GM23338 (cell line): ENCODE measurements around the gene CRYBG1. TPM values are rescaled to one million over a fixed set of nuclear protein-coding genes. Genes with fewer than 3 reads are reported as not detected.

Experiments
- ATAC-seq: fragments of 200-7000 bp; cut with Tn5 transposase; 3 replicates; pipeline ENCODE4 v1.9.1; 2020
- DNase-seq: peaks from one replicate; pipeline ENCODE4 v3.0.0-alpha.2; 2015; ENCODE audit warnings: low spot score
- H2AFZ ChIP-seq: fragments of 200-600 bp; sonication (generic); 2 replicates; pipeline ENCODE4 v1.8.0; 2016; ENCODE audit warnings: antibody characterized with exemption, mild to moderate bottlenecking, moderate library complexity
- H3F3A ChIP-seq: fragments of 200-600 bp; sonication (generic); replicated peaks from 2 replicates; pipeline ENCODE4 v1.8.0; 2017; ENCODE audit warnings: antibody characterized with exemption, mixed run types, low read depth
- H3K27ac ChIP-seq: fragments of 200-600 bp; sonication (generic); 2 replicates; pipeline ENCODE4 v1.6.1; 2016; ENCODE audit warnings: low read depth
- H3K27me3 ChIP-seq: fragments of 200-600 bp; sonication (generic); 2 replicates; pipeline ENCODE4 v1.8.0; 2016; ENCODE audit warnings: mild to moderate bottlenecking, mixed run types, moderate library complexity; ENCODE audit not compliant: insufficient read depth
- H3K36me3 ChIP-seq: fragments of 200-600 bp; sonication (generic); 2 replicates; pipeline ENCODE4 v1.8.0; 2016; ENCODE audit warnings: mild to moderate bottlenecking; ENCODE audit not compliant: insufficient read depth
- H3K4me1 ChIP-seq: fragments of 200-600 bp; sonication (generic); 2 replicates; pipeline ENCODE4 v1.8.0; 2016; ENCODE audit warnings: mild to moderate bottlenecking, moderate library complexity; ENCODE audit not compliant: insufficient read depth
- H3K4me2 ChIP-seq: fragments of 200-600 bp; sonication (generic); 2 replicates; pipeline ENCODE4 v1.7.1; 2017; ENCODE audit warnings: mixed run types
- H3K4me3 ChIP-seq: fragments of 200-600 bp; sonication (generic); 2 replicates; pipeline ENCODE4 v1.6.1; 2016; ENCODE audit warnings: mixed run types
- H3K79me2 ChIP-seq: fragments of 200-600 bp; sonication (generic); replicated peaks from 2 replicates; pipeline ENCODE4 v1.8.0; 2017; ENCODE audit warnings: mild to moderate bottlenecking; ENCODE audit not compliant: insufficient read depth
- H3K9me2 ChIP-seq: fragments of 200-600 bp; sonication (generic); 2 replicates; pipeline ENCODE4 v1.8.0; 2017; ENCODE audit not compliant: insufficient read depth
- H4K20me1 ChIP-seq: fragments of 200-600 bp; sonication (generic); replicated peaks from 2 replicates; pipeline ENCODE4 v1.8.0; 2017; ENCODE audit warnings: mild to moderate bottlenecking; ENCODE audit not compliant: insufficient read depth
- H3K27ac Mint-ChIP-seq: 2 replicates; pipeline ENCODE4 v1.8.0; 2020; ENCODE audit warnings: inconsistent platforms, mild to moderate bottlenecking, moderate library complexity, mixed read lengths
- H3K27me3 Mint-ChIP-seq: 3 replicates; pipeline ENCODE4 v1.8.0; 2022; ENCODE audit warnings: low read depth, mild to moderate bottlenecking, moderate library complexity, mixed read lengths, inconsistent platforms; ENCODE audit not compliant: insufficient read depth, poor library complexity
- H3K36me3 Mint-ChIP-seq: 3 replicates; pipeline ENCODE4 v1.8.0; 2021; ENCODE audit warnings: low read depth, mild to moderate bottlenecking, inconsistent platforms, moderate library complexity, mixed read lengths
- H3K4me1 Mint-ChIP-seq: 3 replicates; pipeline ENCODE4 v1.8.0; 2020; ENCODE audit warnings: mild to moderate bottlenecking, inconsistent platforms, mixed read lengths
- H3K4me3 Mint-ChIP-seq: 3 replicates; pipeline ENCODE4 v1.8.0; 2021; ENCODE audit warnings: moderate library complexity, mild to moderate bottlenecking, inconsistent platforms, mixed read lengths
- H3K9me3 Mint-ChIP-seq: 3 replicates; pipeline ENCODE4 v1.8.0; 2020; ENCODE audit warnings: moderate library complexity, mild to moderate bottlenecking, inconsistent platforms, mixed read lengths
- CREB1 ChIP-seq: fragments of 250-450 bp; sonication (Bioruptor Pico); IDR thresholded peaks from 2 replicates; pipeline ENCODE4 v1.5.0; 2020; ENCODE audit warnings: low read depth, mild to moderate bottlenecking, moderate library complexity
- EZH2 ChIP-seq: fragments of 200-600 bp; sonication (generic); IDR thresholded peaks from one replicate; pipeline ENCODE4 v1.8.0; 2017; ENCODE audit warnings: antibody characterized with exemption, mild to moderate bottlenecking, low read depth; ENCODE audit not compliant: unreplicated experiment
- JUNB ChIP-seq: IDR thresholded peaks from one replicate; pipeline ENCODE4 v1.6.1; 2016; ENCODE audit warnings: antibody characterized with exemption; ENCODE audit not compliant: unreplicated experiment
- NANOG ChIP-seq: IDR thresholded peaks from 2 replicates; pipeline ENCODE4 v1.6.1; 2016; ENCODE audit warnings: antibody characterized with exemption, borderline replicate concordance
- REST ChIP-seq: IDR thresholded peaks from one replicate; pipeline ENCODE4 v1.6.1; 2018; ENCODE audit warnings: antibody characterized with exemption; ENCODE audit not compliant: unreplicated experiment
- STAT1 ChIP-seq: IDR thresholded peaks from one replicate; pipeline ENCODE4 v1.6.1; 2016; ENCODE audit warnings: antibody characterized with exemption; ENCODE audit not compliant: unreplicated experiment
- ZNF114 ChIP-seq: fragments of 250-450 bp; sonication (Bioruptor Pico); IDR thresholded peaks from 2 replicates; pipeline ENCODE4 v1.5.0; 2020; ENCODE audit warnings: mild to moderate bottlenecking, moderate library complexity
- ZNF462 ChIP-seq: fragments of 250-450 bp; sonication (Bioruptor Pico); IDR thresholded peaks from 2 replicates; pipeline ENCODE4 v1.5.0; 2020; ENCODE audit warnings: mild to moderate bottlenecking, moderate library complexity
- polyA plus RNA-seq: library from polyadenylated mRNA; unstranded; fragments of >200 nt; fragmentation: Nextera tagmentation; extraction: Ambion mirVana; gene quantifications from 2 replicates; pipeline ENCODE4 v1.2.1, GENCODE V29; 2016
- total RNA-seq: library from RNA; depleted of rRNA; stranded (reverse); fragments of >200 nt; shearing (Covaris generic); gene quantifications from 2 replicates; pipeline ENCODE4 v1.2.3, GENCODE V29; 2014

CRYBG1 gene
- total and polyA plus RNA-seq, 2 experiments from 2014 or later = 3.7 to 17.2 TPM

- no peak for DNase-seq
- no peaks in the 10 kb centered on the region for H3F3A ChIP-seq
- H3K9me2 ChIP-seq = no peaks in the 10 kb centered on the region
- no peak overlapping the region for H3K27ac ChIP-seq
- Mint-ChIP-seq H3K27me3 (no peaks in the 10 kb centered on the region), H3K4me1 (no peaks in the 10 kb centered on the region), H3K27ac (no peak overlapping the region), H3K9me3 (no peaks in the 10 kb centered on the region), H3K4me3 (no peak overlapping the region), H3K36me3 (no peaks in the 10 kb centered on the region)
- no peaks in the 10 kb centered on the region for H3K79me2 ChIP-seq
- H3K4me1 ChIP-seq = no peaks in the 10 kb centered on the region
- no peak overlapping the region for H3K4me3 ChIP-seq
- no peaks in the 10 kb centered on the region for H3K27me3 ChIP-seq
- H2AFZ ChIP-seq = no peak overlapping the region
- H4K20me1 ChIP-seq = no peaks in the 10 kb centered on the region
- no peak for ATAC-seq
- TF ChIP-seq REST (no peak), NANOG (no peak), ZNF114 (CRISPR knock-in tag) (no peak), ZNF462 (CRISPR knock-in tag) (no peak), EZH2 (no peak), STAT1 (no peak), JUNB (no peak), CREB1 (CRISPR knock-in tag) (no peak)
- H3K36me3 ChIP-seq = no peaks in the 10 kb centered on the region
- no peak overlapping the region for H3K4me2 ChIP-seq
Observed at GRCh38 chr6:106430466-106430865, 69.9 kb downstream of the CRYBG1 start.
